SK-N-SH (cell line): ENCODE measurements around the gene CCL26. TPM values are rescaled to one million over a fixed set of nuclear protein-coding genes. Genes with fewer than 3 reads are reported as not detected.
A peak's percentile ranks its signal among the peaks of the same experiment; 100 is the strongest.
"Not testable (repeated sequence)": the region's sequence is repeated elsewhere in the genome, so short reads cannot be mapped to it uniquely, and the experiment has no call there.

ENCODE experiments used
- CTCF ChIA-PET: fragments of 300-600, 350-600 bp; formaldehyde crosslinking; extraction: SDS; loops from one replicate; lab custom pipeline; 2021; lab: Yijun Ruan, JAX
- POLR2A ChIA-PET: fragments of 350-600 bp; sonication (Branson Sonifier 250); formaldehyde crosslinking; extraction: SDS; loops from one replicate; lab custom pipeline; 2020; ENCODE audit warnings: antibody characterized with exemption, inconsistent platforms; lab: Yijun Ruan, JAX
- DNase-seq: peaks from one replicate; pipeline ENCODE4 v3.0.0; 2012
- H2AFZ ChIP-seq: fragments of 200-600 bp; sonication (generic); 2 replicates; pipeline ENCODE4 v1.8.1; 2016; ENCODE audit warnings: antibody characterized with exemption, mild to moderate bottlenecking, low read depth
- H3F3A ChIP-seq: fragments of 200-600 bp; sonication (generic); replicated peaks from 2 replicates; pipeline ENCODE3; 2016; ENCODE audit warnings: antibody characterized with exemption, mild to moderate bottlenecking; ENCODE audit not compliant: insufficient read depth
- H3K27ac ChIP-seq, 2 experiments: fragments of 200-500 bp in 1 of 2; fragments of 200-600 bp in 1 of 2; sonication (Bioruptor generic) in 1 of 2; sonication (generic), shearing (Covaris generic) in 1 of 2; 2 replicates each; pipeline versions ENCODE4 v1.5.1 to v1.6.1; 2014 to 2016; ENCODE audit warnings: low read depth in 2 of 2, inconsistent platforms in 1 of 2, low read length in 1 of 2, mild to moderate bottlenecking in 1 of 2, mixed read lengths in 1 of 2
- H3K27me3 ChIP-seq: fragments of 200-600 bp; sonication (generic), shearing (Covaris generic); 2 replicates; pipeline ENCODE4 v1.6.1; 2016; ENCODE audit warnings: mixed run types; ENCODE audit not compliant: insufficient read depth
- H3K36me3 ChIP-seq, 2 experiments: fragments of 200-500 bp in 1 of 2; fragments of 200-600 bp in 1 of 2; sonication (Bioruptor generic) in 1 of 2; sonication (generic) in 1 of 2; replicated peaks in 1 of 2; 2 replicates each; pipeline versions ENCODE3 to v1.5.1; 2014 to 2016; ENCODE audit warnings: low read length in 1 of 2, mild to moderate bottlenecking in 1 of 2; ENCODE audit not compliant: insufficient read depth in 2 of 2, control insufficient read depth in 1 of 2
- H3K4me1 ChIP-seq, 2 experiments: fragments of 200-500 bp in 1 of 2; fragments of 200-600 bp in 1 of 2; sonication (Bioruptor generic) in 1 of 2; sonication (generic), shearing (Covaris generic) in 1 of 2; 2 replicates each; pipeline versions ENCODE4 v1.5.1 to v1.6.1; 2014 to 2016; ENCODE audit warnings: low read depth in 1 of 2, low read length in 1 of 2, mixed run types in 1 of 2; ENCODE audit not compliant: insufficient read depth in 2 of 2, control insufficient read depth in 1 of 2
- H3K4me2 ChIP-seq: fragments of 200-600 bp; sonication (generic), shearing (Covaris generic); 2 replicates; pipeline ENCODE4 v1.6.1; 2017; ENCODE audit warnings: mixed run types
- H3K4me3 ChIP-seq, 2 experiments: fragments of 200-500 bp in 1 of 2; fragments of 200-600 bp in 1 of 2; sonication (Bioruptor generic) in 1 of 2; sonication (generic), shearing (Covaris generic) in 1 of 2; 2 replicates each; pipeline versions ENCODE4 v1.5.1 to v1.8.1; 2014 to 2016; ENCODE audit warnings: low read depth in 2 of 2, inconsistent platforms in 1 of 2, low read length in 1 of 2, mild to moderate bottlenecking in 1 of 2, mixed read lengths in 1 of 2, moderate library complexity in 1 of 2
- H3K79me2 ChIP-seq: fragments of 200-600 bp; sonication (generic); 2 replicates; pipeline ENCODE4 v1.8.1; 2017; ENCODE audit warnings: mild to moderate bottlenecking; ENCODE audit not compliant: insufficient read depth
- H3K9ac ChIP-seq: fragments of 200-600 bp; sonication (generic); 2 replicates; pipeline ENCODE4 v1.6.1; 2017; ENCODE audit warnings: mixed run types
- H3K9me2 ChIP-seq: fragments of 200-600 bp; sonication (generic); 2 replicates; pipeline ENCODE4 v1.6.1; 2017; ENCODE audit warnings: mixed run types
- H3K9me3 ChIP-seq: fragments of 200-600 bp; sonication (generic); 2 replicates; pipeline ENCODE4 v1.6.1; 2017; ENCODE audit warnings: mixed run types, mild to moderate bottlenecking, moderate library complexity
- H4K20me1 ChIP-seq: fragments of 200-600 bp; sonication (generic); 2 replicates; pipeline ENCODE4 v1.6.1; 2017; ENCODE audit warnings: mild to moderate bottlenecking, mixed run types; ENCODE audit not compliant: insufficient read depth
- CHD2 ChIP-seq: fragments of 150-350 bp; IDR thresholded peaks from 2 replicates; pipeline ENCODE4 v1.6.1; 2018; ENCODE audit warnings: low read length; ENCODE audit not compliant: partially characterized antibody
- ELF1 ChIP-seq: IDR thresholded peaks from 2 replicates; pipeline ENCODE4 v1.4.0; 2012
- EP300 ChIP-seq, 2 experiments: IDR thresholded peaks; 2 replicates each; pipeline versions ENCODE4 v1.4.0 to v1.6.1; 2012; ENCODE audit warnings: borderline replicate concordance in 1 of 2, low read depth in 1 of 2, low read length in 1 of 2
- FOSL2 ChIP-seq: IDR thresholded peaks from 2 replicates; pipeline ENCODE4 v1.4.0; 2012; ENCODE audit warnings: low read depth, mild to moderate bottlenecking, moderate library complexity, borderline replicate concordance
- JUND ChIP-seq: IDR thresholded peaks from 2 replicates; pipeline ENCODE4 v1.4.0; 2012
- MEF2A ChIP-seq: IDR thresholded peaks from 2 replicates; pipeline ENCODE4 v1.4.0; 2012; ENCODE audit warnings: low read depth, borderline replicate concordance
- NFIC ChIP-seq: IDR thresholded peaks from 2 replicates; pipeline ENCODE4 v1.4.0; 2012; ENCODE audit warnings: borderline replicate concordance
- POLR2AphosphoS5 ChIP-seq: IDR thresholded peaks from 2 replicates; pipeline ENCODE4 v1.6.1; 2012; ENCODE audit warnings: low read depth, low read length
- RCOR1 ChIP-seq: fragments of 150-350 bp; IDR thresholded peaks from 2 replicates; pipeline ENCODE4 v1.6.1; 2017; ENCODE audit warnings: antibody characterized with exemption, low read length
- SIN3A ChIP-seq: IDR thresholded peaks from 2 replicates; pipeline ENCODE4 v1.6.1; 2012; ENCODE audit warnings: low read depth, mild to moderate bottlenecking, low read length, moderate library complexity, borderline replicate concordance
- WGBS: methylation state at CpG from one replicate; pipeline ENCODE4 v1.1.6; 2017; ENCODE audit warnings: low lambda C conversion rate; 5-methylcytosine and 5-hydroxymethylcytosine counted together
- polyA plus RNA-seq, 3 experiments: library from polyadenylated mRNA; depleted of rRNA; stranded (reverse); fragments of >200 nt; gene quantifications; 2 replicates each; pipeline ENCODE4 v1.2.3, GENCODE V29; 2012
- TF ChIP-seq, protein P1 (sequence below): IDR thresholded peaks from 2 replicates; pipeline ENCODE4 v1.6.1; 2012; ENCODE audit warnings: mild to moderate bottlenecking, low read depth, low read length, moderate library complexity
- TF ChIP-seq, protein P2 (sequence below): IDR thresholded peaks from 2 replicates; pipeline ENCODE4 v1.4.0; 2012; ENCODE audit warnings: low read depth, borderline replicate concordance

Gene CCL26
- polyA plus RNA-seq, 1 of the 3 experiments (the other 2 are of a cell fraction), result not detected

DNA sequence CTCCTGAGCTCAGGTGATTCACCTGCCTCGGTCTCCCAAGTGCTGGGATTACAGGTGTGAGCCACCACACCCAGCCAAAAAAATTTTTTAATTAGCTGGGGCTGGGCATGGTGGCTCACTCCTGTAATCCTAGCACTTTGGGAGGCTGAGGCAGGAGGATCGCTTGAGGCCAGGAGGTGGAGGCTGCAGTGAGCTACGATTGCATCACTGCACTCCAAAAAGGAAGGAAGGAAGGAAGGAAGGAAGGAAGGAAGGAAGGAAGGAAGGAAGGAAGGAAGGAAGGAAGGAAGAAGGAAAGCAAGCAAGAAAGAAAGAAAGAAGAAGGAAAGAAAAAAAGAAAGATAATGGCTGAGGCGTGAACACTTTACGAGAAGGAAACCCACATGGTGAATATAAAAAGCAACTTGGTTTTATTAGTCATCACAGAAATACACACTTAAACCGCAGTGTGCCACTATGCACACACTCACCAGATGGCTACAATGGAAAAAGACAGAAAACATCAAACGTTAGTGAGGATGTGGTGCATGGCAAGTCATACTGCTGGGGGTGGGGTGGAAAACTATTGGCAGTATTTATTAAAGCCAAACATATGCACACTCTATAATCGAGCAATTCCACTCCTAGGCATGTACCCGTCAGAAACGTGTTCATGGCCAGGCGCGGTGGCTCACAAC is 4.4 kb upstream of the CCL26 start (continued):
- TF ChIP-seq EP300 (IDR thresholded peaks at IDR 0.05; ENCODE audit: borderline replicate concordance in 1 of 2, low read depth in 1 of 2, low read length in 1 of 2) (peak in 1 of 2 experiments; percentile 23; a peak in 1 of 4 replicates), MEF2A (peak; percentile 48; the same call in 1 of the 2 replicates), JUND (peak; percentile 74), RCOR1 (no peak), ELF1 (no peak), NFIC (peak; percentile 31; the same call in 1 of the 2 replicates), FOSL2 (peak; percentile 60; the same call in 1 of the 2 replicates), CHD2 (no peak), POLR2AphosphoS5 (peak; percentile 26; the same call in 1 of the 2 replicates), SIN3A (no peak)
- TF ChIP-seq, protein P1, sequence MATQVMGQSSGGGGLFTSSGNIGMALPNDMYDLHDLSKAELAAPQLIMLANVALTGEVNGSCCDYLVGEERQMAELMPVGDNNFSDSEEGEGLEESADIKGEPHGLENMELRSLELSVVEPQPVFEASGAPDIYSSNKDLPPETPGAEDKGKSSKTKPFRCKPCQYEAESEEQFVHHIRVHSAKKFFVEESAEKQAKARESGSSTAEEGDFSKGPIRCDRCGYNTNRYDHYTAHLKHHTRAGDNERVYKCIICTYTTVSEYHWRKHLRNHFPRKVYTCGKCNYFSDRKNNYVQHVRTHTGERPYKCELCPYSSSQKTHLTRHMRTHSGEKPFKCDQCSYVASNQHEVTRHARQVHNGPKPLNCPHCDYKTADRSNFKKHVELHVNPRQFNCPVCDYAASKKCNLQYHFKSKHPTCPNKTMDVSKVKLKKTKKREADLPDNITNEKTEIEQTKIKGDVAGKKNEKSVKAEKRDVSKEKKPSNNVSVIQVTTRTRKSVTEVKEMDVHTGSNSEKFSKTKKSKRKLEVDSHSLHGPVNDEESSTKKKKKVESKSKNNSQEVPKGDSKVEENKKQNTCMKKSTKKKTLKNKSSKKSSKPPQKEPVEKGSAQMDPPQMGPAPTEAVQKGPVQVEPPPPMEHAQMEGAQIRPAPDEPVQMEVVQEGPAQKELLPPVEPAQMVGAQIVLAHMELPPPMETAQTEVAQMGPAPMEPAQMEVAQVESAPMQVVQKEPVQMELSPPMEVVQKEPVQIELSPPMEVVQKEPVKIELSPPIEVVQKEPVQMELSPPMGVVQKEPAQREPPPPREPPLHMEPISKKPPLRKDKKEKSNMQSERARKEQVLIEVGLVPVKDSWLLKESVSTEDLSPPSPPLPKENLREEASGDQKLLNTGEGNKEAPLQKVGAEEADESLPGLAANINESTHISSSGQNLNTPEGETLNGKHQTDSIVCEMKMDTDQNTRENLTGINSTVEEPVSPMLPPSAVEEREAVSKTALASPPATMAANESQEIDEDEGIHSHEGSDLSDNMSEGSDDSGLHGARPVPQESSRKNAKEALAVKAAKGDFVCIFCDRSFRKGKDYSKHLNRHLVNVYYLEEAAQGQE, result no peak
- TF ChIP-seq, protein P2, sequence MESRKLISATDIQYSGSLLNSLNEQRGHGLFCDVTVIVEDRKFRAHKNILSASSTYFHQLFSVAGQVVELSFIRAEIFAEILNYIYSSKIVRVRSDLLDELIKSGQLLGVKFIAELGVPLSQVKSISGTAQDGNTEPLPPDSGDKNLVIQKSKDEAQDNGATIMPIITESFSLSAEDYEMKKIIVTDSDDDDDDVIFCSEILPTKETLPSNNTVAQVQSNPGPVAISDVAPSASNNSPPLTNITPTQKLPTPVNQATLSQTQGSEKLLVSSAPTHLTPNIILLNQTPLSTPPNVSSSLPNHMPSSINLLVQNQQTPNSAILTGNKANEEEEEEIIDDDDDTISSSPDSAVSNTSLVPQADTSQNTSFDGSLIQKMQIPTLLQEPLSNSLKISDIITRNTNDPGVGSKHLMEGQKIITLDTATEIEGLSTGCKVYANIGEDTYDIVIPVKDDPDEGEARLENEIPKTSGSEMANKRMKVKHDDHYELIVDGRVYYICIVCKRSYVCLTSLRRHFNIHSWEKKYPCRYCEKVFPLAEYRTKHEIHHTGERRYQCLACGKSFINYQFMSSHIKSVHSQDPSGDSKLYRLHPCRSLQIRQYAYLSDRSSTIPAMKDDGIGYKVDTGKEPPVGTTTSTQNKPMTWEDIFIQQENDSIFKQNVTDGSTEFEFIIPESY, result no peak

DNA sequence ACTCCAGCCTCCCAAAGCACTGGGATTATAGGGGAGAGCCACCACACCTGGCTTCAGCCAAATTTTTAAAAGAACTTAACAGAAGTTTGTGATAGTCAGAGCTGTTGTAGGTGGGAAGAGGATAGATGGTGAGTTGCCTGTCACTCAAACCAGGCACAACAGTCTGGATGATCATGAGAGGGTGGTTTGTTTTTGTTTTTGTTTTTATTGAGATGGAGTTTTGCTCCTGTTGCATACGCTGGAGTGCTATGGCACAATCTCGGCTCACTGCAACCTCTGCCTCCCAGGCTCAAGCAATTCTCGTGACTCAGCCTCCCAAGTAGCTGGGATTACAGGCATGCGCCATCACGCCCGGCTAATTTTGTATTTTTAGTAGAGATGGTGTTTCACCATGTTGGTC is 1.9 kb upstream of the CCL26 start:
- POLR2A ChIA-PET, H3K4me3 ChIP-seq, H3K27me3 ChIP-seq, H4K20me1 ChIP-seq, H3K79me2 ChIP-seq, H3K4me1 ChIP-seq, H3K36me3 ChIP-seq, H3F3A ChIP-seq, H3K27ac ChIP-seq, DNase-seq, H3K9ac ChIP-seq, H3K4me2 ChIP-seq, CTCF ChIA-PET, H2AFZ ChIP-seq, H3K9me2 ChIP-seq, H3K9me3 ChIP-seq: not testable (repeated sequence)
- WGBS, result 93% methylated on average over 6 of the region's 6 CpGs
